ENCODE measurements around the gene DBN1. TPM values are rescaled to one million over a fixed set of nuclear protein-coding genes. Genes with fewer than 3 reads are reported as not detected.

DBN1 gene
- total and polyA plus RNA-seq, 2 of the 8 experiments (the other 6 are each of a cell fraction or from before 2014, with no cell fraction given) = 168 to 333 TPM

DNA sequence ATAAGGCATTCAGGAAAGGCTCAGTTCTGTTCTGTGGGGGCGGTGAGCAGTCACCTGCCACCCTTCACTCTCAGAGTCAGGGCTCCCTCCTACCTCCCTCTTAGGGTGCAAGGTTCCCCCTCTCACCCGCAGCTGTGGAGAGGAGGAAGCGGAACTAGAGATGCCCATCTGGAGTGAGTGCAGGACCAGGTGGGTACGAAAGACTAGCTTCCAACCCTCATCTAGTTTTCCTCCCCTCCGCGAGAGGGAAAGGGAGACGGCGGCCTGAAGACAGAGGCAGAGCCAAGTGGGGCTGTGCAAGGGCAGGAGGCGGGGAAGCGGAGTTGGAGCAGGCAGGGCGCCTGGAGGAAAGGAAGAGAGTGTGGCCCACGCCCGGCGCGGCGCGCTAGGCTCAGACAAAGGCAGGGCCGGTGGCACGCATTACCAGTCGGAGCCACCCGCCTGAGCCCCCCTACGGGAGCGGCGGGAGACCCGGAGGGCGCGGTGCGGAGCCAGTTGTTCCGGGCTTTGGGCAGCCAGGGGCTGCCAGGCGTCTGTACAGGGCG, 19.5 kb downstream of the DBN1 start:
- 14% methylated on average over 31 of the region's 31 CpGs; no CpG with 5 or more reads in 1 of the 2 experiments for WGBS, 2 experiments (ENCODE audit: extremely low coverage in 1 of 2, insufficient coverage in 1 of 2, insufficient read length in 1 of 2, insufficient replicate concordance in 2 of 2, low coverage in 1 of 2, low lambda C conversion rate in 2 of 2, missing lambda C conversion rate in 1 of 2)
- 0 out of 2 replicates have a peak, but pooled peaks have one; percentile 3 for TF ChIP-seq BACH1 (IDR thresholded peaks at IDR 0.05; ENCODE audit: low read length)

More for the DNA sequence above, 19.5 kb downstream of the DBN1 start:
- Histone ChIP-seq H2AFZ (ENCODE audit: low read length) (no peak overlapping the region), H2BK5ac (ENCODE audit: low read depth, low read length) (peak overlapping the region; percentile 66; the same call in 1 of the 2 replicates), H4K5ac (ENCODE audit: insufficient read length, low read depth, low read length) (peak overlapping the region; percentile 45), H3K27ac (ENCODE audit: low read depth, low read length) (no peak overlapping the region), H2AK5ac (ENCODE audit: low read depth, low read length) (peak overlapping the region; percentile 66; the same call in 1 of the 2 replicates), H3K9ac (replicated peaks in 1 of 4; ENCODE audit: extremely low read depth in 1 of 4, low read depth in 3 of 4, low read length in 3 of 4) (peak overlapping the region in 3 of 4 experiments; percentile 72 to 90 (median 87); a peak in 5 of 7 replicates), H2BK120ac (replicated peaks; ENCODE audit: low read depth, low read length) (no peak overlapping the region), H2BK12ac (ENCODE audit: low read depth, low read length) (peak overlapping the region; percentile 88; the same call in 1 of the 2 replicates), H2BK15ac (ENCODE audit: low read length) (peak overlapping the region; percentile 61), H3K36me3 (ENCODE audit: control insufficient read depth in 2 of 4, insufficient read depth in 4 of 4, low read length in 3 of 4) (peaks cover 9 to 20% (median 18%) of the 10 kb centered on the region in 4 experiments; a peak in 7 of 8 replicates), H2BK20ac (ENCODE audit: low read length) (peak overlapping the region; percentile 18; the same call in 1 of the 2 replicates), H3K14ac (ENCODE audit: insufficient read length) (no peak overlapping the region), H3K18ac (ENCODE audit: extremely low read depth, low read length) (peak overlapping the region; percentile 91), H4K8ac (ENCODE audit: extremely low read depth, insufficient read depth, low read length) (peak overlapping the region; percentile 39; the same call in 1 of the 2 replicates), H3K9me3 (ENCODE audit: insufficient read depth in 2 of 2, low read depth in 1 of 2, low read length in 1 of 2) (no peaks in the 10 kb centered on the region), H3K23me2 (ENCODE audit: low read depth, low read length) (peaks cover 15% of the 10 kb centered on the region; the same call in 1 of the 2 replicates), H4K91ac (replicated peaks; ENCODE audit: insufficient read length, low read length) (peak overlapping the region; percentile 92), H3K56ac (replicated peaks; ENCODE audit: insufficient read length, low read depth, low read length) (no peak overlapping the region), H3K79me2 (ENCODE audit: control insufficient read depth in 1 of 2, insufficient read depth in 2 of 2, low read length in 2 of 2) (no peaks in the 10 kb centered on the region), H3K4me1 (replicated peaks in 1 of 4; ENCODE audit: control insufficient read depth in 3 of 4, insufficient read depth in 4 of 4, low read length in 3 of 4) (peaks cover 0 to 22% (median 12%) of the 10 kb centered on the region in 4 experiments; a peak in 6 of 7 replicates), H3K79me1 (ENCODE audit: low read depth, low read length) (no peaks in the 10 kb centered on the region; the same call in 1 of the 2 replicates), H3K23ac (ENCODE audit: insufficient read length) (no peak overlapping the region), H3K4me3 (ENCODE audit: extremely low read depth in 1 of 4, insufficient read depth in 2 of 4, low read depth in 3 of 4, low read length in 4 of 4) (peak overlapping the region; percentile 24 to 86 (median 81)), H3K4me2 (ENCODE audit: insufficient read depth in 1 of 2, low read depth in 2 of 2, low read length in 2 of 2) (peak overlapping the region; percentile 81 to 93), H4K20me1 (replicated peaks in 1 of 2; ENCODE audit: control insufficient read depth in 1 of 2, insufficient read depth in 2 of 2, low read length in 2 of 2) (peaks cover 17 to 19% of the 10 kb centered on the region in 2 experiments), H3K4ac (replicated peaks; ENCODE audit: insufficient read length, low read depth, low read length) (no peak overlapping the region), H3K27me3 (replicated peaks in 1 of 4; ENCODE audit: control insufficient read depth in 3 of 4, extremely low read depth in 1 of 4, insufficient read depth in 3 of 4, low read length in 3 of 4) (peaks cover 0 to 10% (median 8%) of the 10 kb centered on the region in 4 experiments; a peak in 3 of 7 replicates)
- ChIA-PET POLR2A (ENCODE audit: partially characterized antibody) (interaction anchor here (0.7 to 67.5 kb wide), 23 partner anchors 15 to 667 kb away, joined by 3 to 3349 read pairs (median 9); partner anchors contain the start of genes DBN1, DOK3, F12 and GRK6), CTCF (ENCODE audit: partially characterized antibody) (interaction anchor here (0.9 to 23.6 kb wide), 16 partner anchors 13 to 145 kb away, joined by 3 to 430 read pairs (median 16); partner anchors contain the start of genes F12, PFN3, PRR7 and SLC34A1)
- DNase-seq (ENCODE audit: low read depth in 1 of 2, low spot score in 2 of 2) (peak in 1 of 2 experiments; percentile 76), FAIRE-seq (no peak)
